NCI-H2171 treated with DMSO at 0.1 percent for 48 hours (cell line): ENCODE measurements around the gene DTX3.
"Not testable (repeated sequence)": the region's sequence is repeated elsewhere in the genome, so short reads cannot be mapped to it uniquely, and the experiment has no call there.

Experiments
- DNase-seq: peaks from one replicate; lab custom pipeline; 2025; lab: John Stamatoyannopoulos, UW

Gene DTX3

DNA sequence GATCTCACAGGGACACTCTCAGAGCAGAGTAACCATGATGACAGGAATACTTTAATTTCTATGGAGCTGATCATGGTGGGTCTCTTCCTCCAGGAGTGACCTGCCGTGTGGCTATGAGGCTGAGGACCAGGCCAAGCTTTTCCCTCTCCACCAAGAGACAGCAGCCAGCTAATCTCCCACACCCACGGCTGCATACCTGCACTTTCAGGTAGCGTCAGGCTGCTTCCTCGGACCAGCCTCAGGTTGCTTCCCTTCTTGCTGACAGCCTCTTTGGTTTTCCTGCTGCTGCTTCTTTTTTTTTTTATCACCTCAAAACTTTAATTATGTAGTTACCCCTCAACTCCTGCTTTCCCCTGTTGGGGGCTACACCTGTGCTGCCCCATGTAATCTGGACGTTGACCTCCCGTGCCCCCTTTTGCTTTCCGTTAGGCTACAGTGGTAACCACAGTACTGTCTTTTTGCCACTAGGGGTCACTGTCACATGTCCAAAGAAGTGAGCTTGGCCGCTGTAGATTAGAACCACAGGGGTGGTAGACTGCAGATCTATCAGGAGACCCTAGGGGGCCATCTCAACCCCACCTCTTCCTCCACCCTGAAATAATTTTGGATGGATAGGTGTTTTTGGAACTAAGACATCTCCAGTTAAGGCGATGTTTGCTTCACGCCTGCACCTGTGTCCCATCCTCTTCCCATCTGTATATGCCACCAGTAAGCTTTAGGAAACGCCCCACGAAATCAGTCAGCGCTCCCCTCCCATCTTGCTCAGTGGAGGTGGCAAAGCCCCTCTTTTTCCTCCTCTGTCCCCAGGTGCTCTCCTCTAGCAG lies 21.4 kb upstream of the DTX3 start:
- DNase-seq: peak; percentile 81

DNA sequence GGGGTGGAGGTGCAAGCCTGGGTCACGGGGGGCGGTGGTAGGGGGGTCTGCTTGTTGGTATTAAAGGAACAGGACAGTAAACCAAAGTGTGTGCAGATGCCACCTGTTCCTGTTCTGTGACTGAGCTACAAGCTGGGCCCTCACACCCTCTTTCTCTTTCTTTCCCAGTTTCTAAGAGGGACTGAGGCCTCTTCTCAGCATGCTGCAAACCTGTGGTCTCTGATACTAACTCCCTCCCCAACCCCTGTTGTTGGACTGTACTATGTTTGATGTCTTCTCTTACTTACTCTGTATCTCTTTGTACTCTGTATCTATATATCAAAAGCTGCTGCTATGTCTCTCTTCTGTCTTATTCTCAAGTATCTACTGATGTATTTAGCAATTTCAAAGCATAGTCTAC lies 20.6 kb upstream of the DTX3 start:
- no peak for DNase-seq

DNA sequence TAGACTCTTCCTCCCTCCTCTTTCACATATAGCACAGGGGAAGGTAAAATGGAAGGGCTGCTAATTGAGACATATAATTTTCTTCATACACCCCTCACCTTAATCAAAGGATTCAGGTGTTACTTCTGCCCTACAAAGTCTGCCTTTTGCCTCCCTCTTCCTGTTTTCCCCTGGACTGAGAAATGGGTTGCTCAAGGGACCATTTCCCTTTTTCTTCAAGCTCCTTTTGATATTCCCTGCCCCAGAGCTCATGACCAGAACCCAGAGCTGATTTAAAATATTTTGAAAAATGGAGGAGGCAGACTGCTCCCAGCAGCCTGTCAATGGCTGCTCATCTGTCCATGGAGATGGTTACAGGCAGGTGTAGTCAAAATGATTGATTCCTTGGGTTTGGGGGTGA lies 19.9 kb upstream of the DTX3 start:
- no peak for DNase-seq

DNA sequence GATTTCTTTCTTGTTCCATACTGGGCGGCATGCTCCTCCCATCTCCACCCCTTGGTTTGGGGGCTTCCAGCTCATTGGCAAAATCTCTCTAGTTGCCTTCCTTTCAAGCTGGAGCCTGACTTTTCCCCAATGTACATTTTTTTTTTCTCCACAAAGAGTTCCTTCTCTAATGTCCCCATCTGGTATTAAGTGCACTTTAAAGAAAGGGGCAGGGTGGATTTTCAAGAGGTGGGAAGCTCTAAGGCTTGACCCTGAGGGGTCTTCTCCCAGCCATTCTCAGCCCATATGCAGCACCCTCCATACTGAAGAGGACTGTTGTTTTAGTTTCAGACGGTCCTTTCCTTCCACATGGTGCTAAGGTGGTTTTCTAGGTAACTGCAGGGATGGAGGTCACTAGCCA lies 19.5 kb upstream of the DTX3 start:
- no peak for DNase-seq

DNA sequence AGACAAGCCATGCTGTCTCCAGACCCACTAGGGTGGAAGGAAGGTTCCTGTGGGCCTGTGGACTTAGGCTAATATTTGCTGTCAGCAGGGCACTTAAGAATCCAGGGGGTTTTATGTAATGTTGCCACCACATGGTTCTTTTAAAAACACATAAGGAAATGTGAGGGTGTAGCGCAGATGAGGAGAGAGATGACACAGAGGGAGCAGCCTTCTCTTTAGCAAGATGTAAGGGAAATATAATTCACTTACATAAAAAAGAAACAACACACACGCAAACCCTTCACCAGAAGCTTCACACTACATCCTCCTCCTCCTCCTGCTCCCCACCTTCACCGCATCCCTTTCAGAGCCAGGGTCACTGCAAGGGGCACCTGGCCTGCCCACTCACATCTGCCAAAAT lies 18.5 kb upstream of the DTX3 start:
- DNase-seq: no peak

DNA sequence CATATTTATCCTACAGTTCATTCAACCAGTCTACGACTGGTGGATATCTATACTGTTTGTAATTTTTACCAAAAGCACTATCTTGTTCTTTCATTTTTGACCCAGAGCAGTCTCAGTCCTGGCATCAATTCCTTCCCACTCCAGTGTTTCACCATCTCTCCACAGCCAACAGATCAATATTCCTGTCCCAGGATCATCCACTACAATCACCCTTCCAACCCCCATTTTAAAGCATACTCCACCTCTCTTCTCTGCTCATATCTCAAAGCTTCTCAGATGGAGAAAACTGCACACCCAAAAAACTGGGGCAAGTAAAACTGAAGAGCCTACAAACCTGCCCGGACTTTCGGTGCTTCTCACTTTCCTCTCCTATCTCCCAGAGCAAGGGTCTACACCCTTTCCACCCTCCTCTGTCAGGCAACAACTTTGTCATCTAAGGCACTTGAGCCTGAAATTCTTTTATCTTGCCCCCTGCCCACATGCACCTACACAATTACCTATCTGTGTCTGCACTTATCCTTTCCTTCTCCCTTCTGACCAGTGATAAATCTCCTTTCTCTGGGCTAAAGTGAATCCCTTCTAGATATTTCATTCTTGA lies 17.7 kb upstream of the DTX3 start:
- DNase-seq: no peak

DNA sequence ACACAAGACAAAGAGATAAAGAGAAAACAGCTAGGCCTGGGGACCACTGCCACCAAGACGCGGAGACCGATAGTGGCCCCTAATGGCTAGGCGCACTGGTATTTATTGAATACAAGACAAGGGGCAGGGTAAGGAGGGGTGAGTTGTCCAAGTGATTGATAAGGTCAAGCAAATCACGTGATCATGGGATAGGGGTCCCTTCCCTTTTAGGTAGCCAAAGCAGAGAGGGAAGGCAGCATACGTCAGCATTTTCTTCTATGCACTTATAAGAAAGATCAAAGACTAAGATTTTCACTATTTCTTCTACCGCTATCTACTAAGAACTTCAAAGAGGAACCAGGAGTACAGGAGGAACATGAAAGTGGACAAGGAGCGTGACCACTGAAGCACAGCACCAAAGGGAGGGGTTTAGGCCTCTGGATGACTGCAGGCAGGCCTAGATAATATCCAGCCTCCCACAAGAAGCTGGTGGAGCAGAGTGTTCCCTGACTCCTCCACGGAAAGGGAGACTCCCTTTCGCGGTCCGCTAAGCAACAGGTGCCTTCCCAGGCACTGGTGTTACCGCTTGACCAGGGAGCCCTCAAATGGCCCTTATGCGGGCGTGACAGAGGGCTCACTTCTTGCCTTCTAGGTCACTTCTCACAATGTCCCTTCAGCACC lies 15.5 kb upstream of the DTX3 start:
- DNase-seq: not testable (repeated sequence)

DNA sequence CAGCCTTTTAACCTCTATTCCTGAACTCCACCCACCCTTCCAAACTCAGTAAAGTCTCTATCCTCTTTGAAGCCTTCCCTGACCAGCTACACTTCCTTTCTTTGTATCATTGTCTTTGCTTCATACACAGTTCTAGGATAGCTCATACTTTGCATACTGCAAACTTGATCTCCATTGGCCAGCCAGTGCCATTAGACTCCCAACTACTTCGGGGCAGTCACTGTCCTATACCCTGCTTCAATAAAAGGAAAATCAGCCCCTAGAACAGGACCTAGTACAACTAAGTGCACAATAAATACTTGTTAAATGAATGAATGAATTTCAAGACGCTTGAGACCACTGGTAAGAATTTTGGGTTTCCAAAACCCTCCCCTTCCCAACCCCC lies 14.2 kb upstream of the DTX3 start:
- DNase-seq: no peak

DNA sequence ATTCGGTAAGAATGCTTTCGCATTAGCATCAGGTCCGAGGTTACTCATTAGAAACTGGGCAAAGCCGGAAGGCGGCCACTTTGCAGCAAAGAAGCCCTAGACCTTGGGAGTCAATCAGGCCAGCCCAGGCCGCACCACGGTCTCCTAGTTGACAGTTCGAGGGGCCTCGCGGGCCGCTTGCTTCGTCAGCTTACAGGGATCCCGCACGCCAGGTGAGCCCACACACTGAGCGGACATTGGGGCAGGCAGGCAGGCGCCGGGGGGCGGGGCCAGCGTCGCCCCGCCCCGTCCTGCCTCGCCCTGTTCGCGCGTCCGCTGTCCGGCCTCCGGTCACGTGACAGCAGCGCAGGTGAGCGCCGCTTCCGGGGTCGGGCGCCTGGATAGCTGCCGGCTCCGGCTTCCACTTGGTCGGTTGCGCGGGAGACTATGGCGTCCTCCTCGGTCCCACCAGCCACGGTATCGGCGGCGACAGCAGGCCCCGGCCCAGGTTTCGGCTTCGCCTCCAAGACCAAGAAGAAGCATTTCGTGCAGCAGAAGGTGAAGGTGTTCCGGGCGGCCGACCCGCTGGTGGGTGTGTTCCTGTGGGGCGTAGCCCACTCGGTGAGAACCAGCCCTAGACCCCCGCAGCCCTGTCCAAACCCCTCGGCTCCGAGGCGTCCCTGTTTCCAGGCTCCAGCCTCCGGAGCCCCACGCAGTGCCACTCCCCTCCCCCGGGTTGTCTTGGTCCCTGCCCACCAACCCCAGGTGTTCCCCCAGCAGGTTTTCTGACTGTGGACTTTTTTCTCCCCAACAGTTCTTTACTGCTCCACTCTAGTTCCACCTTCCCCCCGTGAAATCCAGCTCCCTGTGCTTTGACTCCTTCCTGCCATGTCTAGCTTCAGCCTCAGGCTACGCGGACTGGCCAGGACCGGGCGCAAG lies 13.5 kb upstream of the DTX3 start, which contains the start of gene PIP4K2C:
Gene PIP4K2C (plus strand): TSS at position 329 of the 918 bp plus-strand sequence. CDS start 98 bp downstream, at position 427.
- DNase-seq: peak; percentile 80

DNA sequence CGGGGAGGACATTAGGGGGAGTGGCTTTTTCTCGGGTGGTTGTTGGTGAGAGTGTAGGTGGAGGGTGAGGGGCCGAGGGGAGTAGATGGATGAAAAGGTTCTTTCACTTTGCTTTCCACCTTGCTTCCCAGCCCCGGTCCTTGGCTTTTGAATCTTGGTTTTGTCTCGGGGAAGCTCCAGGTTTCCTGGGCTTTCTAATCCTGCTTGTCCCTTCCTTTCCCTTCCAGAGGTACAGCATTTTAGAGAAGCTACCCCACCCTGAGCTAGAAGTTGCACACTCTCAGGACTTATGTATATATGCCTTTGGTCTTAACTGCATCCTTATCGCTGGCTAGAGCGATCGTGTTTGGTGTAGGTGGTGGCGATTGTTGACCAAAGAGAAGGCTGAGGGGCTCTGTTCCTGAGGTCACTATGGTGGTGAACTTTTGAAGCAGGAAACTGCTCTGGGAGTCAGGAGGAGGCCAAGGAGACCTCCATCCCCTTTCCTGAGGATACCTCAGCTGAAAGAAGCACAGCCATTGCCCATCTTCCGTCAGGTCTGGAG lies 12.8 kb upstream of the DTX3 start:
- no peak for DNase-seq

DNA sequence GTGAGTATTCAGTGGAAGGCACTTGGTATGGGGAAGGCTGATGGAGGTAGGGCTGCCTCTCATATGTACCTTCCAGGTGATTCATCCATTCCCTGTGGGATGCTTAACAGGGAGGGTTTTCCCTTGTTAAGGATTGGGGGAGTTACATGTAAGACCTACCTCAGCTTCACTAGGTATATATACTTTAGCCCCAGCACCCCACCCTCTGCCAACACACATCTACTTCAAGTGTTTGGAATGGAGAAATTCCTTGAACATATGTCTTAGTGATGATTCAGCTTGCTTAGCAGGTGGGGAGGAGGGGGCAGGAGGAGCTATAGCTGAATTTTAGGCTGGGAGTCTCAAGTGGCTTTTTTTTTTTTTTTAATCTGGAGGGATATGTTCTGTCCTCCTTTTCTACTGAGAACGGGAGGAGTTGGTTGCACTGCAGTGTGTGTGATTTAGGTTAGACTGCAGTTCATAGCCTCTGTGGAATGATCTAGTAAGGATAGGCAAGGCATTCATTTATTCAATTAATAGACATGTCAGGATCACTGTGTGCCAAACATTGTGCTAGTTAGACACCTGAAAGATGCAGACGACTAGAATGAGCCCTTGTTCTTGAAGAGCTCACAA lies 12.0 kb upstream of the DTX3 start:
- DNase-seq: peak; percentile 41

DNA sequence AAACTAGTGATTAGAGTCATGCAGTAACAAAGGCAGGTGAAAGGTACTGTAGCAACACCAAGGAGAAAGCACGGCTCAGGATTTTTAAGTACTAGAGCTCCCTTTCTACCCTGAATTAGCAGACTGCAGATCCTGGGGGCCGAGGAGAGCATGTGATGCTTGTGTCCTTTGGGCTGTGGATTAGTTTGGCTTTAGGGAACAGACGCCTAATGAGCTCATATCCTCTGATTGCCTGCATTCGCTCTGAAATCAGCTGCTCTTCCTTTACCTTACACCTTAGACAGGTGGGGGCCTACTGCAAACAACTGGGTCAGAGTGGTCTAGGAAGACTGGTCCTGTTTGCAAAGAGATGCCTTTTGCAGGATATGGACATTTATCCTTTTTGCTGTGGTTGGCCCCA lies 11.4 kb upstream of the DTX3 start:
- DNase-seq: no peak

DNA sequence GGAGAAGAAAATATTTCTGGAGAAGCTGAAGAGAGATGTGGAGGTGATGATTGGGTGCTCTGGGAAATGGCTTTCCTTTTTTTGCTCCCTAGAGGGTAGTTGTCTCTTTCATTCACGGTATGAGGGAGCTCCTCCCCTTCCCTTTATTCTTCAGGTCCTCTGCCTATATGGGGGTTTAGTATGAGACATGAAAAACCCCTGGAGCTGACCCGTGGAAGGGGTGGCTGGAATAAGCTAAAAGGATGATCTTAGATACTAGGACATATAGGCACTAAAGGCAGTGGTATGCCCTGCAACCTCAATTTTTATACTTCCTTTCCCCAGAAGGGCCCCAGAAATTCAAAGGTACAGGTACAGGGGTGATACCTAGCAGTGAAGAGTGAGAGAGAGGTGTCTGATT lies 4.2 kb upstream of the DTX3 start:
- DNase-seq: no peak

DNA sequence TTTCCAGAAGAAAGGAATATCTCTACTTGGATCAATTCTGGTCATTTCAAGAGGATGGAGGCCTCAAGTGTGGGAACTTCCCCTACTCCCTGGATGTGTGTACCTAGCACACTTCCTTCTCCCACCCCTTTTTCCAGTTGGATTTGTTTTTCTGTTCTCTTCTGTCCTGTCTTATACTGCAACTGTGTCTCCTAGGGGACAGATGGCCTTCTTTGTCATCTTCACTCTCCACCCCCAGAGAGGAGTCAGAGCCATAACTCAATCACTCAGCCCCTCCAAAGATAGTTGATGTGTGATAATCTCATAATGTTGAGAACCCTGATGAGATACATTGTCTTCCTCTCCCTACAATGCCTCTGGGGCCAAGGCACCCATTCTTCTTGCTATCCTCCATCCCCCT lies 2.1 kb upstream of the DTX3 start:
- DNase-seq: no peak

DNA sequence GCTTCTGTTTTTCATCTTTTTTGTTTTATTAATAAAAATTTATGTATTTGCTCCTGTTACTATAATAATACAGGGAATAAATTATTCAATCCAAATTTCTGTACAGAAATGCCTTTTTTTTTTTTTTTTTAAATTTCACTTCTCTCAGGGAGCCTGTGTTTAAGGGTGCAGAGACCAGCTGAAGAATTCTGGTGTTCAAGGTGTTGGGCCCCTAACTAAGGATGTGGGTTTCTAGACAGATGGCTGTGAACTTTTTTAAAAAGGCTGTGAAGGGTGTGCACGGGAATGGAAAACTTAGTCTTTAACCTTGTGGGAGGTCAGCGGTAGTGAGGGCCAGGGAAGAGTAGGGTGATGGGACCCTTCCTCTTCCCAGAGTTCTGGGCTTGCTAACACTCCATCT lies 1.3 kb upstream of the DTX3 start:
- DNase-seq: no peak

DNA sequence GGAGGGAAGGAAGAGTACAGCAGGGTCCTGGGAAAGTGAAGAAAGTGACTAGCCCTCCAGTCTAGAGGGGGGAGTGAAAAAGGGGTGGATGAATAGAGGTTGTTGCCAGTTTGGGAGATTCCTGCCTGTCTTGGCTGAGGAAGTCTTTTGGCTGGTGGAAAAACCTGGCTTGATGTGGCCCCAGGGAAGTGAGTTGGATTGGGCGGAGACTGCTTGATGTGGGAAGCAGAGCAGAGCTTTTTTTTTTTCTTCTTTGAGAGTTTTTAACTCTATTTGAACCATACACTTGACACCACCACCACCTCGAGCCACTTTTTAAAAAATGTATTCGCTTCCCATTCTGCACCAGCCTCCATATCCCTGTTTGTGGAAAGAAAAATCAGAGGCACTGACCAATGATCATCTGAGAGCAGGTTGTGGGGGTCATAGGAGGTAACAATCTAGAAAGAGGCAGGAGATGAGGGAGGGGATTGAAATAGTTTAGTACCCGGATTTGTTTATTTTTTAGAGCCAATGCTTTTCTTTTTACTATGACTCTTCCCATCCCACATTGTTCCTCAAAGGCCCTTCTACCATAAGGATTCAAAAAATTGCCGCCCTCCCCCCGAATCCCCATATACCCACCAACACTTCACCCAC lies 690 bp upstream of the DTX3 start:
- DNase-seq: peak; percentile 54

DNA sequence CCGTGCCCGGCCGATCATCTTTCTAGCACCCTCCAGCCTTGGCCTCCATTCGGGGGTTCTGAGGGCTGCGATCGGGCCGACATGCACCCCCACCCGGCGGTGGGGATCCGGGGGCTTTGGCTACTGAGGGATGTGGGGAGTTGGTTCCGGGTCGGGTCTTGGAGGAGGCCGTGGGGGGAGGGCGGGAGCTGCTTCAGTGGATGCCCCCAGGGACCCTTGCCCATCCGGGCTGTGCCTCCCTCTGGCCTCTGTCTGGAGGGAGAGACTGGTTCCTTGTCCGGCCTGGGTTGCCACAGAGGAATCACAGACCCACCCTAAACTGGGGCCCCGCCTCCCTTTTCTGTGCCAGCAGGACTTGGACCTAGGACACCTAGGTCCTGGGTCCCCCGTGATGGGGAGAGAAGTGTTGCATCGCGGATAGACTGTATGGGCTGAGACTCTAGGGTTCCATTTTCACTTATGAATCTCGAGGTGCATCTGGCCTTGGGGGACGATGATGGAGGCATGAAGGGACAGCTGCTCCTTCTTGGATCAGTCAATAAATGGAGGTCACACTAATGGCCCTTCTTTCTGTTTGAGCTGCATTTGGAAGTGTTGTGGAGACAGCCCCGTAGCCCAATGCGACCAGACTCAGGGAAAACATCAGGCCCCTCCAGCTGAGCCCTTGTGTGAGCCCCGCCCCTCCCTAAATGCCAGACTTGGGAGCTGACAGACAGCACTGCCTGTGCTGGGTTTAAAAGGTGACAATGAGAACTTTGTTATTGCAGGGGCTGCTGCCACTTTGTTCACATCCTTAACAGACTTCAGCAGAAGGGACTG lies 577 bp downstream of the DTX3 start:
- no peak for DNase-seq

DNA sequence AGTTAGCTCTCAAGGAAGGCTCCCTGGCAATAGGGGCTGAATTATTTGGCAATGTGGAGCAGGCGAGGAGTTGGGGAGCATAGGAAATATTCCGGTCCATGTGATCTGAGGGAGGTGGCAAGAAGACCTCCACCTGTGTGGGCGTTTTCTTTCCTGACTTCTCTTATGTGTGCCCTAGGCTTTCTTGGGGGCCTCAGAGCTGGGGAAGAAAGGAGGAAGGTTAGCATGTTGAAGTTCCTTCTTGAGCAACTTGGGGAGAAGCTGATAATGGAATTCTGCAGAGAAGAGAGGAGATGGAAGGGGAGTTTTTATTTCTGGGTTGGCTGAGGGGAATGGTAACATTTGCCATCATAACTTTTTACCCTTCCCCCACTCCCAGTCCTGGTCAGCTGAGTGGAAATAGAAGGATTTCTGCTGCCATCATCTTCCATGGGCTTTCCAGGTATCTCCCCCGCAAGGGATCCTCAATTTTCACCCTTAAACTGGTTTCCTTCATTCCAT lies 1.2 kb downstream of the DTX3 start:
- DNase-seq: no peak

DNA sequence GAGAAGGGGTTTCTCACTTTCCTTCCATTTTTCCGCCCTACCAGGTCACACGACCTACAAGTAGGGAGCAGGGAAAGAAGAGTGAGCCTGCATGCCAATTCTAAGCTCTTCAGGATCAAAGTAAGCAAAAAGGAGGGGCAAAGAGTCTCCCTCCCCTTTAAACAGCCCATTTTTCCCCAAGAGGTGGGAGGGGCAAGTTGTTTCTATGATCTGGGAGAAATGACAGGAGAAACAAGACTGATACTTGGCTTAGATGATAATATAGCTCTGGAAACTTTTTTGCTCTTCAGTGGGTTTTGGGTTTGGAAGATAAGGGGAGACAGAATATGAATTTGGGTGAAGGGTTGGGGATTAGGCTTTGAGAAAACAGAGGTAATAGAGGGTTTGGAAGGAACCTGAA lies 1.8 kb downstream of the DTX3 start:
- DNase-seq: no peak

DNA sequence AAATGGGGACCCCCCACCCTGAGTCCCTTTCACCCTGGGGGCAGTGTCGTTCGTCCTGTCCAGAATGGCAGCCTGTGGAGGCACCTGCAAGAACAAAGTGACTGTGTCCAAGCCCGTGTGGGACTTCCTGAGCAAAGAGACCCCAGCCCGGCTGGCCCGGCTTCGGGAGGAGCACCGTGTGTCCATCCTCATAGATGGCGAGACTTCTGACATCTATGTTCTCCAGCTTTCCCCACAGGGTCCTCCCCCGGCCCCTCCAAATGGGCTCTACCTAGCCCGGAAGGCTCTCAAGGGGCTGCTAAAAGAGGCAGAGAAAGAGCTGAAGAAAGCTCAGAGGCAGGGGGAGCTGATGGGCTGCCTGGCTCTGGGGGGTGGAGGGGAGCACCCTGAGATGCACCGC lies 2.2 kb downstream of the DTX3 start:
- no peak for DNase-seq
